Sciatic nerve (tissue), 2 donors: ENCODE data around the gene LRMDA. TPM values are rescaled to one million over a fixed set of nuclear protein-coding genes. Genes with fewer than 3 reads are reported as not detected.

Source experiments
- ATAC-seq: fragments of 200-7000 bp; cut with Tn5 transposase; one replicate; pipeline ENCODE4 v1.9.1; 2020; ENCODE audit warnings: mild to moderate bottlenecking, moderate library complexity
- DNase-seq: peaks from one replicate; pipeline ENCODE4 v3.0.0-alpha.2; 2020; ENCODE audit warnings: low spot score
- intact Hi-C: fragments of 100-400 bp; cut with DNase I; formaldehyde crosslinking; loops from one replicate; pipeline ENCODE4 v1.14.2; 2022
- total RNA-seq: library from RNA; stranded (reverse); fragmentation: NEBNext Ultra II Directional; extraction: Animal tissue kit (Norgen Biotek cat#: 25700); gene quantifications from one replicate; pipeline ENCODE4 v1.2.1, GENCODE V29; 2021
- donor health status: DM: no; HTN: no; CAD: no.
- donor health status: DM: no; HTN: no; CAD: no.

Gene LRMDA
- total RNA-seq, 1 donor from 2014 or later: 16.6 TPM

- no peak for ATAC-seq
- intact Hi-C loops: loop anchor here (5.0 kb wide), 1 partner anchor 633 kb away; the partner anchor contains the start of gene ZNF503
- no peak for DNase-seq
Measured at GRCh38 chr10:76035206-76036110, 604.0 kb downstream of the LRMDA start.

DNA sequence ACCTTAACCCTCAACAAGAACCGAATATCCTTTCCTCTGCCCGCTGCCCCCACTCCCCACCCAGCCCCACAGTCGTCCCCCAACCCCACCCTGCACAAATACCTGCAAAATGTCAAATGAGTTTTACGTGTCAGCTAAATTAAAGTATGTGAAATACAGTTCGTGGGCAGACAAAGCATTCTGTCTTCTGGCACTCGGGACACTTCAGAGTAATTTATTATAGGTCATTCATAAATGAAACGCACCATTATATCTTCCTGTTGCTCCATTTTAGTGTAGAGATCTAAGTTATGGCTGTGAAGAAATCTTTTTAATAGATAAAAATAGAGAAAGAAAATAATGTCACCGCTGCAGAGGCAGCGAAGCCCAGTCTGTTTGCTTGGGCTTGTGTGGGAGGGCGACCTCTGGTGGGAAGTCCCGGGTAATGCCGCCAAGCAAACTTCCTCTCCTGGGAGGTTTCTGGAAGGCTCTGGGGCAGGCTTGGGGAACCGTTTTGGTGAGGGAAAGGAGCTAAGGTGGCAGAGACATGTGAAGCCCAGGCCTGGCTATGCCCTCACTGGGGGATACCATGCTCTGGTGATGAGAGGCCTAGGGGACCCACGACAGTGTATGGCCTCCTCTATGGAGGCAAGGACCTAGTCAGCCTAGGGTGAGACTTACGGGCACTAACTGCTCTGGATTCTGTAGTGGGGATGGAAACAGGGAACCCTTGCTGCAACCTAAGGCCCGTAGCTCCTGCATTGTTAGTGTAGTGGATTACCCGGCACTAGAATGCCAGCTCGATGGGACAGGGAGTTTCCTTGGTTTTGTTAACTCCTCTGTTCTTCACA lies 604.9 kb downstream of the LRMDA start:
- ATAC-seq (peak; percentile 88), DNase-seq (peak; percentile 89)
- intact Hi-C loops: loop anchor here (5.0 kb wide), 1 partner anchor 634 kb away; the partner anchor contains the start of gene ZNF503

DNA sequence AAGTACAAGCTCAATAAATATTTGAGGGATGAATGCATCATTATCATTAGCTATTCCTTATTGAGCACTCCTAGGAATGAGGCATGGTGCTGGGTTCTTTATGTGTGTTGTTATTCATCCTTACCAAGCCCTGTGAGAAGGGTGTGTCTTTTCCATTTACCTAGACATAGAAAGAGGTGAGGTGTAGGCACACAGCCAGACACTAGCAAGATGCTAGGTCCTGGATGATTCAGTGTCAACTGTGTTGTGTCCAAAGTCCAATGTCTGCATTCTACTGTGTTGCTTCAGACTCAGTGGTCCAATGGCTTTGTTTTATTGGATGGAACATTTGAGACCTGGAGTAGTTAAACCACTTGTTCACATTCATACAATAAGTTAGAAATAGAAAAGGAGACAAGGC lies 605.5 kb downstream of the LRMDA start:
- intact Hi-C loops: loop anchor here (5.0 kb wide), 1 partner anchor 635 kb away; the partner anchor contains the start of gene ZNF503
- DNase-seq: no peak
- ATAC-seq: no peak

DNA sequence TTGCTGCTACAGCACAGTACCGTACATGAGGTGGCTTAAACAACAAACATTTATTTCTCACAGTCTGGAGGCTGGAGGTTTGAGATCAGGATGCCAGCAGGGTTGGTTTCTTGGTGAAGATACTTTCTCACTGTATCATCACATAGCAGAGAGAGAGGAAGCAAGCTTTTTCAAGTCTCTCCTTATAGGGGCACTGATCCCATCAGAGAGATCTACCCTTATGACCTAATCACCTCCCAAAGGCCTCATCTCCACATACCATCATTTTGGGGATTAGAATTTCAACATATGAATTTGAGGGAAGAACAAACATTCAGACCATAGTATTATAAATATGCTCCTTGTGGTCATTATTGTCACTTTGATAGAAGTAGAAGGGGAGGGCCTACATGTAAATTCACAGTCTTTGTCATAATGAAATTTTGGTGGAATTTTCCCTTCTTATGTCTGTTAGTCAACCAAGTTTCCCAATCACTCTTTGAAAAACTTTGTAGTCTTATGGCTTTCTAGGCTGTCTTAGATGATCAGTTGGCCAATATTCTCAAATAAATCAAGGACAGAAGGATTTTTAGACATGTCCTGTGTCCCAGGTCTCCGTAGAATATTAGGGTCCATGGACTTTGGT lies 606.2 kb downstream of the LRMDA start:
- no peak for ATAC-seq
- intact Hi-C loops: loop anchor here (5.0 kb wide), 1 partner anchor 635 kb away; the partner anchor contains the start of gene ZNF503
- no peak for DNase-seq

GRCh38 chr10:76038696-76039095 lies 607.3 kb downstream of the LRMDA start:
- DNase-seq (no peak), ATAC-seq (no peak)
- intact Hi-C loops: loop anchor here (5.0 kb wide), 1 partner anchor 636 kb away; the partner anchor contains the start of gene ZNF503

DNA sequence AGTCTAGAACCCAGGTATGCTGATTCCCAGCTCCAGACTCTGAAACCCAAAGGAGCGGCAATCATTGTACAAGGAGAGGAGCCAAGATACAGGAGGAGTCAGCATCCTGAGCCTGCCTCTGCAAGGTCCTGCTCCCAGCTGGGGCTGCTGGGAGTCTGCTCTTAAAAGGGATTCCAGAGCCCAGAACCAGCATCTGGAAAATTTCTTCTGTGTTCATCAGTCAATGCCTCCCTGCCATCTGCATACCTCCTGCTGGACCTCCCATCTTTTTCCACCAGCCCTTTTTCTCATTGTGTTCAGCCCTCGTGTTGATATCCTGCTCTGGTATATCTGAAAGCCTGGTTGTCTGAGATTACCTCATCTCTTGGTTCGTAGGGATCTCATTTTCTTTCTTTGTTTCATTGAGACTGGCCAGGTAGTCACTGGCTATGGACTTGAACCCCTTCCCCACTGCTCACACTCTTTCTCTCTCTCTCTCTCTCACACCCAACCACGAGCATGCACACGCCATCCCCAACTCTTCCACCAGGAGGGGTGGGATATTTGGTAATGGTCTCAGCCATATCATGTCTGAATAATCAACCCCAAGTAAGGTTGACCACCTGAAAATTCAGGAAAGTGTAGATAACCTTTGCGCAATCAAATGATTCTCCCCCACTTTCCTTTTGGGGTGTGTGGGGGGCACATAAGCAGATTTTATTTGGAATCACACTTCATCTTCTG lies 608.8 kb downstream of the LRMDA start:
- no peak for DNase-seq
- no peak for ATAC-seq
- intact Hi-C loops: no loop called here

GRCh38 chr10:76040830-76041220 lies 609.4 kb downstream of the LRMDA start:
- no peak for DNase-seq
- ATAC-seq: no peak
- intact Hi-C loops: no loop called here

GRCh38 chr10:76041551-76041950 lies 610.1 kb downstream of the LRMDA start:
- DNase-seq: no peak
- intact Hi-C loops: no loop called here
- no peak for ATAC-seq

- DNase-seq: no peak
- intact Hi-C loops: no loop called here
- no peak for ATAC-seq
Measured at GRCh38 chr10:76043261-76043660, 611.8 kb downstream of the LRMDA start.

DNA sequence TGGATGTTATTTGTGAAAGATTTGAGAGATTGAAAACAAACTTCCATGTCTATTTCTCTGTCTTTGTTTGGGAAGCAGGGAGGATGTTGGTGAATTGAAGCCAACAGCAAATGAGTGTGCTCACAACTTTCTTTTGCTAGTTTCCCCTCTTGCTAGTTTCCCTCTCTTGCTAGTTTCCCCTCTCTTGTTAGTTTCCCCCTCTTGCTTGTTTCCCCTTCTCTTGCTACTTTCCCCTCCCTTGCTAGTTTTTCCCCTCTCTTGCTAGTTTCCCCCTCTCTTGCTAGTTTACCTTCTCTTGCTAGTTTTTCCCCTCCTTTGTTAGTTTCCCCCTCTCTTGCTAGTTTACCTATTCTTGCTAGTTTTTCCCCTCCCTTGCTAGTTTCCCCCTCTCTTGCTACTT lies 613.3 kb downstream of the LRMDA start:
- ATAC-seq (no peak), DNase-seq (no peak)
- intact Hi-C loops: no loop called here

GRCh38 chr10:76045174-76045573 lies 613.8 kb downstream of the LRMDA start:
- intact Hi-C loops: no loop called here
- DNase-seq (no peak), ATAC-seq (no peak)

GRCh38 chr10:76047521-76047920 lies 616.1 kb downstream of the LRMDA start:
- intact Hi-C loops: no loop called here
- DNase-seq: no peak
- ATAC-seq: no peak

- intact Hi-C loops: no loop called here
- peak; percentile 73 for ATAC-seq
Measured at GRCh38 chr10:76049581-76050290, 618.3 kb downstream of the LRMDA start.

GRCh38 chr10:76050291-76050625 lies 618.8 kb downstream of the LRMDA start:
- DNase-seq (no peak), ATAC-seq (peak; percentile 17)
- intact Hi-C loops: no loop called here

More at GRCh38 chr10:76049581-76050290, 618.3 kb downstream of the LRMDA start:
- no peak for DNase-seq

DNA sequence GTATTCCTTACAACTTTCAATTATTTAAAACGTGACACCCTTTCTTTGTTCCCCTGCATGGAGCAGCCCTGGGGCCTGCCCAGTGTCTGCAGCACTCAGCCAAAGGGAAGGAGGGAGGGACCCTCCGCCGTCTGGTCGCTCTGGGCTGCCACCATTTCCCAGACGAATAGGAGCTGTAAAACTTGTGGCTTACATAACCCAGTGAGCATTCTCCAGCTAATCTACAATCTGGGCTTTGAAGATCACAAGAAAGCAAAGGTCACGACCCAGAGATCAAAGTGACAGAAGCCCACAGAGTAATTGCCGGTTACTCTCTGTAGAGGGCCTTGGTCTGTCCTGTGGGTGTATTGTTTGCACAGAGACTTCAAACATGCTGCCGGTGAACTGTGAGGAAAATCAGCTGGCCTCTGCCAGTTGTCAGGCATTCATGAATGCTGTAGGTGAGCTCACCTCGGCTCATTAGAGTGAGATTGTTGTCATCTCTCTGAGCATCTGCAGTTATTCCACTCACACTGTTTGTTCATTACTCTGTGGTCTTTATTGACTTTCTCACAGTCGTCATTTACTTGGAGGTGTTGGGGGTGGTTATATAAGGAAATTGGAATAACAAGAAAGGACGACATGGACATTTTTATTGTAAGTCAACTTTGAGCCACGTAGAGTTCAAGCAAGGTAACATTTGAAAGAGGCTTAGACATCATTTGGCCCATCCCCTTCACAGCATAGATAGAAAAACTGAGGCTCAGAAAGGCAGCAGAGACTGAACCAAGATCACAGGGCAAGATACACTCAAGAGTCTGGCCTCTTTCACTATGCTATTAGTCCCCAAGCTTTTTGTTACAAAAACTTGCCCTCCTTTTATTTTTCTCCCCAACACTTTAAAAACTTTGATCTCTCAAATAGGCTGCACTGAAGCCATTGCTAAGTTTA lies 619.8 kb downstream of the LRMDA start:
- DNase-seq (no peak), ATAC-seq (no peak)
- intact Hi-C loops: no loop called here

DNA sequence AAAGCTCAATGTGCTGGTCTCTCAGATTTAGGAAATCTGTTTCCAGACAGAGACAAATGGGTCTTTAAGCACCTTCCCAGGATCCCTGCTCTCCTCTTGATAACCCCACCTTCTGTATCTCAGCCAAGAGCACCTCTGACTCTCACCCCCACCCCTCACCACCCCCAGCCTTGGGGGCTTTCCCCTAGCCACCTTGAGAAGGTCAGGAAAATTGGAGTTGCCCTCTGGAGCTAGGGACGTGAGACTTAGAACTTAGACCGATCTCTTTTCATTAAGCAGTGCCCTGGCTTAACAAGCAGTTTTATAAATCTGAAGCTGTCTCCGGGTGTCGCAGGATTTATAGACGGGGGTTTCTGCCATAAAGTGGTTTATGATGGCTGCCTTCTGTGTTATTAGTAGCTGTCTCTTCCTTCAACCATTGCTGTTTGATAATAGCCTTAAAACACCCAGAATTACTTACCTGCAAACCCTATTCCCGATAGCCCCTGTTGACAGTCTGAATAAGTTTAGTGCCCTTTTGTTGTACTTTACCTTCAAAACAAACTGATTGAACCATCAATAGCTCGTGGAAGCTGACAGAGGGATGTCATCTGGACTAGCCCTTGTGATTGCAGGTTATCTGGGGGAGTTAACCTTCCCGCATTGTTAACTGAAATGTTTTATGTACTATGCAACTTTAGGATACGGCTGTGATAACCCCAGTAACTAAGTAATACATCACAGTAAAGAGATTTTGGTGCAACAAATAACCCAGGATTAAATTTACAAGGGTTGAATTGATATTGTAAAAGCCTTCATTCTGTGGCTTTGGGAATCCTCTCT lies 621.5 kb downstream of the LRMDA start:
- intact Hi-C loops: no loop called here
- no peak for ATAC-seq
- DNase-seq: no peak
